SK-MEL-5 (cell line): ENCODE results near the gene MARCHF6. TPM values are rescaled to one million over a fixed set of nuclear protein-coding genes. Genes with fewer than 3 reads are reported as not detected.
"Not testable (repeated sequence)": the region's sequence is repeated elsewhere in the genome, so short reads cannot be mapped to it uniquely, and the experiment has no call there.

Source experiments
- DNase-seq: peaks from one replicate; pipeline ENCODE4 v3.0.0-alpha.2; 2016; ENCODE audit warnings: low read depth, low spot score
- in situ Hi-C: cut with HindIII; loops from 2 replicates; pipeline ENCODE4 v1.10.0; 2016; ENCODE audit warnings: low sequenced_read_pairs, high pct_unique_total_duplicates, low pct_unique_long_range_greater_than_20kb
- total RNA-seq: library from RNA; depleted of rRNA; stranded (reverse); fragments of >200 nt; shearing (Covaris generic); gene quantifications from 2 replicates; pipeline ENCODE4 v1.2.3, GENCODE V29; 2014

The MARCHF6 gene
- total RNA-seq, 1 experiment from 2014 or later, result 73.0 TPM

DNA sequence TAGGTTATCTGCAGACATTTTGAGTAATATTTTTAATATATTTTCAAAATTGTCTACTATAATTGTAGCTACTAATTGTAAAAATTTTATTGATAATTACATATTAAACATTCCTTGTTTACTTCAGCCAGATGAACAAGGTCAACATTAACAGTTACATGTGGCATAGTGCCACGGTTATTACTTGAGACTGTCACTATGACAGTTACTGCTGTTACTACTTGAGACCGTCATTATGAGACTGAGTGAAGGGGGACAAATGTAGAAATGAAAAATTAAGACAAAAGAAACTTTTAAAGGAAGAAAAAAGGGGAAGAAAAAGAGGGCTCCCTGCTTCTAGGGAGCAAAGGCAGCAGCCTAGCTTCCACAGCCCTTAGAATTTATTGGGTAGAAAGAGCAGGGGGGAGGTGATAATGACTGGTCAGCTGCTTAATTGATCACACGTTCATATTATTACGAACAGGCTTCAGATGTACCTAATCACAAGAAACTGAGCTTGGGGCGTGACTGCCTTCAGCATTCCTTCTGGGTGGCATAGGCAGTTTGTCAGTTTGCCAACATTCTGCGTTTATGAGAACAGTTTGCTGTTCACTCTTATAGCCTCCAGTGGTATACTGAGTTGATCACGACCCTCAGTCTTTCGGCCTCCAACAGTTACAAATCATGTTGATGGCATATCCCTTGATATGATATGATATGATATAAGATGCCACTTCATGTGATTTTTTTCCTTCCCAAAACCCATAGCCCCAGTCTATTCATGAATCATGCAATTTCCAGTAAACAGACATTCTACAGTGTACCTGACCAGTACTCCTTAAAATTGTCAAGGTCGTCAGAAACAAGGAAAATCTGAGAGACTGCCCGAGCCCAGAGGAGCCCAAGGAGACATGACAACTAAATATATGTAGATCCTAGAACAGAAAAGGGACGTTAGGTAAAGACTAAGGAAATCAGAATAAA lies 13.1 kb downstream of the MARCHF6 start:
- in situ Hi-C loops, result no loop called here
- peak; percentile 45 for DNase-seq

GRCh38 chr5:10367579-10367978 lies 14.1 kb downstream of the MARCHF6 start:
- DNase-seq, result no peak
- in situ Hi-C loops, result no loop called here

- DNase-seq, result no peak
- in situ Hi-C loops, result no loop called here
Measured at GRCh38 chr5:10370931-10371330, 17.4 kb downstream of the MARCHF6 start.

GRCh38 chr5:10371369-10371768 lies 17.9 kb downstream of the MARCHF6 start:
- in situ Hi-C loops, DNase-seq: not testable (repeated sequence)

- DNase-seq, result no peak
- in situ Hi-C loops, result no loop called here
Measured at GRCh38 chr5:10372726-10373709, 19.5 kb downstream of the MARCHF6 start.

DNA sequence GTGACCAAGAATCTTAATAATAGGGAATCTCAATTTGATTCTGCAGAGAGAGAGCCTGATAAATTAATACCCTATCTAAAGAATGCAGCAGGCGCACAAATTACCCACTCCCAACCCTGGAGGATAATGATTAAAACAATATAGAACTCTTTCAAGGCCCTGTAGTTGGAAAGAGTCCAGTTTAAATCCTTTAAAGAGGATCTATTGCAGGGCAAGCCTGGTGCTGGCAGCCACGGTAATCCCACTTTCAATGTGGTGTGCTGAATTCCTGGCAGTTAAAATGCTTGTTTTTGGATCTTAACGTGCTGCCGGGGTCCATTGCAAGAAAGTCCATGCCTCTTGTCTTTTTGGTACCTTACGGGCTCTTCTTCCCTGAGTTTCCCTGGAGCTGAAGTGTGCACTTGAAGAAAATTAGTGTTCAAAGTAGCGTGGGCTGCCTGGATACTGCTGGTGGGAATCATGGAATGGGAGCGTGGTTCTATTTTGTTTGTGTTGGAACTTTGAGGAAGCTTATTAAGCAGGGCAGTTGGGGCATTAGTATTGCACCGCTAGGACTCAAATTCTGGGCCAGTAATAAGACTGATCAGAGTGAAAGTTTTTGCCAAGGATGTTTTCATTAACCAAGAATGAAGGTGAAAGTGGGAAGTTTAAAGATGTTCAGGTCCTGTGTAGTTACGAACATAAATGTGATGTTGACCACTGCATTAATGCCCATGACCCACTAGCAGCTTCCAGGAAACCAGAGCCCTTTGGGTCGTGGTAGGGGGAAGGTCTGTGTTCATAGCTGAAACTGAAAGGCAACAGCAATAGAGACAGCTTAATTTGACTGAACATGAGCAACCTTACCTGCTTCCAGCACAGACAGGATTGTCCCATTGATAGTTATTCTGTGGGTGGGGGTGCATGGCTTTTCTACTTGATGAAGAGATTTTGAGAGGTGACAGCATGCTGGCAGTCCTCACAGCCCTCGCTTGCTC lies 20.8 kb downstream of the MARCHF6 start:
- DNase-seq, result no peak
- in situ Hi-C loops, result no loop called here

GRCh38 chr5:10375146-10375545 lies 21.7 kb downstream of the MARCHF6 start:
- DNase-seq, in situ Hi-C loops: not testable (repeated sequence)

DNA sequence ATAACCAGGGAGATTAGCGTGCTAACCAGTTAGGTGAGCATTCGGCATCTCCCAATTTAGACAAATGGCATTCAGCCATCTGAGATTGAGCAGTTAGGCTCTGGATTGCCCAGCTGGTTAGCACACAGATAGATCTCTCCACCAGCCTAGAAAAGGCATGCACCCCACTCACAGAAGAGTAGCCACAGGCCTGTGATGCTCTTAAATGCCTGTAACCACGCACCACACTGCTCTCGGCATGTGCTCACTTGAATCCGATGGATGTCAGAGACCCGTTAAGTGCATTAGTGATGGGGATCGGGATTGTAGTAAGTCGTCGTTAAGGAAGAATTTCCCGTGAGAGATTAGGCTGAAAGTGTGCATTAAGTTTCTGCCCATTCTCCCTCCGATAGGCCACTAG lies 23.0 kb downstream of the MARCHF6 start:
- DNase-seq, result no peak
- in situ Hi-C loops, result no loop called here

DNA sequence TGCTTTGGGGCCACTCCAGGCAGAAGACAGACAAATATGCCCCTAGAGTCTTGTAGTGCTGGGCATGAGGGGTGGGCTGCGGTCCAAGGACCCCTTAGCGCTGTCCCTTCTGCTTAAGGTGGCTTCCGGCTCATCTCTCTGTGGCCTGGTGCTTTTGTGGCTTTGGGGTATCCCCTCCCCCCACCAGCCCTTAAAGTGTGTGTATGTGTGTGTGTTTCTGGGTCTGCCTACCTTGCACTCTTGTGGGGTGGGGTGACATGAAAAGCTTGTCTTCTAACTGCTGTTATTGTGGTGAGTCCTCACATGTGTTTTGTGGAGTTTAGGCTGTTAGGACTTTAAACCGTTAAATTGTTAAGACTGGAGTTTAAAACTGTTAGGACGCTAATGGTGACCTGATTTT lies 23.6 kb downstream of the MARCHF6 start:
- no peak for DNase-seq
- in situ Hi-C loops, result no loop called here

- no peak for DNase-seq
- in situ Hi-C loops, result no loop called here
Measured at GRCh38 chr5:10381803-10382202, 28.3 kb downstream of the MARCHF6 start.

- in situ Hi-C loops, result no loop called here
- no peak for DNase-seq
Measured at GRCh38 chr5:10384483-10384882, 31.0 kb downstream of the MARCHF6 start.

DNA sequence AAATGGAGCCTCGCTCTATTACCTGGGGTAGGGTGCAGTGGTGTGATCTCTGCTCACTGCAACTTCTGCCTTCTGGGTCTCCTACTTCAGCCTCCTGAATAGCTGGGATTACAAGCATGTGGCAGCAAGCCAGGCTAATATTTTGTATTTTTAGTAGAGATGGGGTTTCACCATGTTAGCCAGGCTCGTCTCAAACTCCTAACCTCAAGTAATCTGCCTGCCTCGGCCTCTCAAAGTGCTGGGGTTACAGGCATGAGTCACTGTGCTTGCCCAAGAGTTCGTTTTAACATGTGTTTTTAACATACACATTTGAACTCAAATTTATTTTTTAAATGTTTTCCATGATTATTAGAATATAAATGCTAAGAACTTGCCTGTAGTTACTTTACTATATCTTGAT lies 34.2 kb downstream of the MARCHF6 start:
- in situ Hi-C loops, result no loop called here
- no peak for DNase-seq

DNA sequence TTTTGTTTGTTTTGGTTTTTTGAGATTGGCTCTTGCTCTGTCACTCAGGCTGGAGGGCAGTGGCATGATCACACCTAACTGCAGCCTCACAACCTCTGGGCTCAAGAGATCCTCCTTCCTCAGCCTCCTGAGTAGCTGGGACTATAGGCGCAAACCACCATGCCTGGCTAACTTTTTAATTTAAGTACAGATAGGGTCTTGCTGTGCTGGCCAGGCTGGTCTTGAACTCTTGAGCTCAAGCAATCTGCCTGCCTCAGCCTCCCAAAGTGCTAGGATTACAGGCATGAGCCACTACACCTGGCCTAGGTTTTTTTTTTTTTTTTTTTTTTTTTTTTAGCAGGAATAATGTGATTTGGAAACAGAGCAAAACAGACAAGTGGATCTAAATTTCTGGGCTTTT lies 37.6 kb downstream of the MARCHF6 start:
- in situ Hi-C loops, result no loop called here
- DNase-seq, result no peak

GRCh38 chr5:10392567-10393328 lies 39.3 kb downstream of the MARCHF6 start:
- in situ Hi-C loops, DNase-seq: not testable (repeated sequence)

GRCh38 chr5:10393491-10393890 lies 40.0 kb downstream of the MARCHF6 start:
- in situ Hi-C loops, result no loop called here
- no peak for DNase-seq

DNA sequence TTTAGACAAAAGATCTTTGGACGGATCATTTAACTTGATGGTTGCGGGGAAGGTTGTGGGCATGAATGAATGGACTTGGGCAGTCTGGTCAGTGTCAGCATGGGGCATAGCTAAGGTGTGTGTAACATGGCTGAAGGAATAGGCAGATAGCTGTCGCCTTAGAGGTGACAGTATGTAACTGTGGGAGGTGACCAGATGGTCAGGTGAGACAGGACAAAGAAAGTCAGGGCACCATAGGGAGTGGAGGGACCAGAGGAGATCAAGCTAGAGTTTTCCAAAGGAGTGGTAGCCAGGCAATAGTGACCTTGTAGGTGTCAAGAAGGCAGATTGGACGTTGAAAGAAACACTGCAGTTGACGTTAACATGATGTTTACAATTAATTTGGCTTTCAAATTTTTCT lies 43.1 kb downstream of the MARCHF6 start:
- in situ Hi-C loops, result no loop called here
- no peak for DNase-seq
